ENCODE data around the gene SH2D3A. TPM values are rescaled to one million over a fixed set of nuclear protein-coding genes. Genes with fewer than 3 reads are reported as not detected.
"Not testable (repeated sequence)": the region's sequence is repeated elsewhere in the genome, so short reads cannot be mapped to it uniquely, and the experiment has no call there.

Gene SH2D3A
- total and polyA plus RNA-seq, 4 donors: 0.20 to 1.7 (median 0.89) TPM

- 30% methylated on average over 14 of the region's 16 CpGs for WGBS (ENCODE audit: insufficient coverage)
- Histone ChIP-seq H3K27ac (ENCODE audit: low read depth, low read length) (no peak overlapping the region), H3K36me3 (ENCODE audit: control insufficient read depth, insufficient read depth, low read length) (no peaks in the 10 kb centered on the region), H3K9me3 (ENCODE audit: control insufficient read depth, insufficient read depth, low read length) (no peaks in the 10 kb centered on the region), H3K4me3 (ENCODE audit: low read depth, low read length) (no peak overlapping the region), H3K4me1 (ENCODE audit: control insufficient read depth, insufficient read depth, low read length) (peaks cover 10% of the 10 kb centered on the region), H3K27me3 (ENCODE audit: control insufficient read depth, insufficient read depth, low read length) (peaks cover 26% of the 10 kb centered on the region)
- no peak for DNase-seq (ENCODE audit: low read depth in 4 of 6, low spot score in 6 of 6)
Observed at GRCh38 chr19:6766357-6767080, 716 bp downstream of the SH2D3A start.

DNA sequence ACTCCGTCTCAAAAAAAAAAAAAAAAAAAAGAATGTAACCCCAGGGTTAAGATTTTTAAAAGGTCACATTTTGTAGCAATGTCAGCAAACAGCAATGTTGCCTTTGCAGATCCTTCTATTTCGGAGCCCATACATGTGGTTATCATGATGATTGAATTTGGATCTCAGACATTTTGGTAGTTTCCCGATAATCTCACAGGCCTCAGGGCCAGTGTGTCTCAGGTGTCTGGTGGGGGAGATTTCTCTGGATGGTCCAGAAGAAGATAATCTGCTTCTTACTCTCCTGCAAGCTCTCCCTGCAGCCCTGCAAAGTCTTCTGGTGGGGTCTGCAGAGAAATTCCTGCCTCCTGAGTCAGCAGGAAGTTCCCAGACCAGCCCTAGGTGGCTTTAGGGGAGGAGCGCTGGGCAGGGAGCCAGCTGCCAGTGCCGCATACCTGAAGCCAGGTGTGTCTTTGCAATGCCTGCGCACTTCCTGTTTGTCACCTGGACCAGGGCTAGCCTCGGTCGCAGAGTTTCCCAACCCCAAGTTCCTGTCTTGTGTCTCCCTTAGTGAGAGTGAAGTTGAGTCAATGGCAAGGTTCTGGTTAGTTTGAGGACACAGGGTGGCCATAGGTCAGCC lies 1.4 kb downstream of the SH2D3A start:
- no peak overlapping the region for H3K27ac ChIP-seq (ENCODE audit: low read depth, low read length)
- peaks cover 10% of the 10 kb centered on the region for H3K4me1 ChIP-seq (ENCODE audit: control insufficient read depth, insufficient read depth, low read length)
- no peaks in the 10 kb centered on the region for H3K36me3 ChIP-seq (ENCODE audit: control insufficient read depth, insufficient read depth, low read length)
- WGBS (ENCODE audit: insufficient coverage): 43% methylated on average over 7 of the region's 8 CpGs
- H3K9me3 ChIP-seq (ENCODE audit: control insufficient read depth, insufficient read depth, low read length): no peaks in the 10 kb centered on the region
- H3K27me3 ChIP-seq (ENCODE audit: control insufficient read depth, insufficient read depth, low read length): peaks cover 26% of the 10 kb centered on the region
- H3K4me3 ChIP-seq (ENCODE audit: low read depth, low read length): no peak overlapping the region
- no peak for DNase-seq (ENCODE audit: low read depth in 4 of 6, low spot score in 6 of 6)

DNA sequence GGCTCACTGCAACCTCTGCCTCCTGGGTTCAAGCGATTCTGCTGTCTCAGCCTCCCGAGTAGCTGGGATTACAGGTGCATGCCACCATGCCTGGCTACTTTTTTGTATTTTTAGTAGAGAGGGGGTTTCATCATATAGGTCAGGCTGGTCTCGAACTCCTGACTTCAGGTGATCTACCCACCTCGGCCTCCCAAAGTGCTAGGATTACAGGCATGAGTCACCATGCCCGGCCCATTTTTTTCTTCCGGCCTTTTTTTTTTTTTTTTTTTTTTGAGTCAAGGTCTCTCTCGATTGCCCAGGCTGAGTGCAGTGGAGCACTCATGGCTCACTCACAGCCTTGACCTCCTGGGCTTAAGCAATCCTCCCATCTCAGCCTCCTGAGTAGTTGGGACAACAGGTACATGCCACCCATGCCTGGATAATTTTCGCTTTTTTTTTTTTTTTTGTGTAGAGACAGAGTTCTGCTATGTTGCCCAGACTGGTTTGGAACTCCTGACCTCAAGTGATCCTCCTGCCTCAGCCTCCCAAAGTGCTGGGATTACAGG lies 4.9 kb downstream of the SH2D3A start:
- DNase-seq (ENCODE audit: low read depth in 4 of 6, low spot score in 6 of 6); H3K4me3 ChIP-seq (ENCODE audit: low read depth, low read length); H3K4me1 ChIP-seq (ENCODE audit: control insufficient read depth, insufficient read depth, low read length); H3K36me3 ChIP-seq (ENCODE audit: control insufficient read depth, insufficient read depth, low read length); H3K27ac ChIP-seq (ENCODE audit: low read depth, low read length); H3K9me3 ChIP-seq (ENCODE audit: control insufficient read depth, insufficient read depth, low read length): not testable (repeated sequence)
- 92% methylated on average over 4 of the region's 8 CpGs for WGBS (ENCODE audit: insufficient coverage)
- peaks cover 17% of the 10 kb centered on the region for H3K27me3 ChIP-seq (ENCODE audit: control insufficient read depth, insufficient read depth, low read length)

DNA sequence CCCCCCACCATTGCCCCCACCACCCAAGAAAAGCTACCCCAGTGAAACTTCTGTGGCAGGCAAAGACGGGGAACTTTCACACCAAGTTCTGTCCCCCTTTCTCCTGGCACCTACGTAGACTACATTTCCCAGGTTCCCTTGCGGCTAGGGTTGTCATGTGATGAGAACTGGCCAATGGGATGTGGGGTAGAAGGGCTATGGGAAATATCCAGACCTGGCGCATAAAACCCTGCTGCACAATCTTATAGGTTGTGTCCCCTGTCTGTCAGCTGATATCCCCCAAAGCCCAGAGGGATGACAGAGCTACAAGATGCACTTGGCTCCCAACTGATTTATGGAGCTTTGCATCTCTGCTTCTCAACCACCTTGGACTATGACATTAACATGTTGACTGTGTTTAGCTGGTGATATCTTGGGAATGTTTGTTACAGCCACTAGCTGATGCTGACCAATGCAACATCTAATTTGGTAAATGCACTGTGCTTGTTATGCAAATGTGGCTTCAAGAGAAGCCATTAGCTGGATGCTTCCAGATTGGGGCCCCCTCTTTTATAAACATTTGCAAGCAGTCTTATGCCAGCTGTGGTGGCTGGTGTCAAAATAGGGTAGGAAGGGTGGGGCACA lies 6.1 kb downstream of the SH2D3A start:
- no peak for DNase-seq (ENCODE audit: low read depth in 4 of 6, low spot score in 6 of 6)
- Histone ChIP-seq H3K4me1 (ENCODE audit: control insufficient read depth, insufficient read depth, low read length) (no peaks in the 10 kb centered on the region), H3K27me3 (ENCODE audit: control insufficient read depth, insufficient read depth, low read length) (peaks cover 6% of the 10 kb centered on the region), H3K4me3 (ENCODE audit: low read depth, low read length) (no peak overlapping the region), H3K27ac (ENCODE audit: low read depth, low read length) (no peak overlapping the region), H3K9me3 (ENCODE audit: control insufficient read depth, insufficient read depth, low read length) (no peaks in the 10 kb centered on the region), H3K36me3 (ENCODE audit: control insufficient read depth, insufficient read depth, low read length) (peaks cover 2% of the 10 kb centered on the region)
- 33% methylated on average over 1 of the region's 4 CpGs for WGBS (ENCODE audit: insufficient coverage)

GRCh38 chr19:6760606-6761005 lies 6.6 kb downstream of the SH2D3A start:
- peaks cover under 1% of the 10 kb centered on the region for H3K27me3 ChIP-seq (ENCODE audit: control insufficient read depth, insufficient read depth, low read length)
- H3K36me3 ChIP-seq (ENCODE audit: control insufficient read depth, insufficient read depth, low read length): peaks cover 2% of the 10 kb centered on the region
- DNase-seq (ENCODE audit: low read depth in 4 of 6, low spot score in 6 of 6): no peak
- 95% methylated on average over 12 of the region's 17 CpGs for WGBS (ENCODE audit: insufficient coverage)
- H3K9me3 ChIP-seq (ENCODE audit: control insufficient read depth, insufficient read depth, low read length): no peaks in the 10 kb centered on the region
- H3K4me1 ChIP-seq (ENCODE audit: control insufficient read depth, insufficient read depth, low read length): no peaks in the 10 kb centered on the region
- H3K4me3 ChIP-seq (ENCODE audit: low read depth, low read length): no peak overlapping the region
- no peak overlapping the region for H3K27ac ChIP-seq (ENCODE audit: low read depth, low read length)

GRCh38 chr19:6754653-6755463 lies 12.4 kb downstream of the SH2D3A start:
- no peak overlapping the region for H3K27ac ChIP-seq (ENCODE audit: low read depth, low read length)
- H3K36me3 ChIP-seq (ENCODE audit: control insufficient read depth, insufficient read depth, low read length): peaks cover 23% of the 10 kb centered on the region
- DNase-seq (ENCODE audit: low read depth in 4 of 6, low spot score in 6 of 6): no peak
- no peaks in the 10 kb centered on the region for H3K9me3 ChIP-seq (ENCODE audit: control insufficient read depth, insufficient read depth, low read length)
- H3K4me3 ChIP-seq (ENCODE audit: low read depth, low read length): no peak overlapping the region
- H3K27me3 ChIP-seq (ENCODE audit: control insufficient read depth, insufficient read depth, low read length): peaks cover 10% of the 10 kb centered on the region
- H3K4me1 ChIP-seq (ENCODE audit: control insufficient read depth, insufficient read depth, low read length): peaks cover 14% of the 10 kb centered on the region
- WGBS (ENCODE audit: insufficient coverage): 94% methylated on average over 16 of the region's 23 CpGs

DNA sequence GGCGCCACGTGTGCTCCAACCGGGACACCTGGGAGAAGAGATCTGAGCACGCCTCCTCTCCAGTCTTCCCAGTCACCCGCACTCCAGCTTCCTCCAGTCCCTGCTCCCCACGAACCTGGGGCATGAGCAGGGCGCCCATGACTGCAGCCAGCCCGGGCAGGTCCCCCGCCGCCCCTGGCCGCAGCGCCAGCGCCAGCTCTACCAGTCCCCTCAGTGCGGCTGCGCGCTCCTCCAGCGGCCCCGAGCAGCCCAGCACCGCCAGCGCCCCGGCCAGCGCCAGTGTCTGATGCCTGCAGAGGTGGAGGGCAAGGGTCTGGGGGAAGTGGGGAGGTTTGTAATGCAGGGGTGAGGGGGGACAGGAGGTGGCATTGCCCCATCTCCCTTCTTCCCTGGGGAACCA lies 13.1 kb downstream of the SH2D3A start:
- no peak for DNase-seq (ENCODE audit: low read depth in 4 of 6, low spot score in 6 of 6)
- Histone ChIP-seq H3K9me3 (ENCODE audit: control insufficient read depth, insufficient read depth, low read length) (no peaks in the 10 kb centered on the region), H3K27ac (ENCODE audit: low read depth, low read length) (no peak overlapping the region), H3K4me3 (ENCODE audit: low read depth, low read length) (no peak overlapping the region), H3K27me3 (ENCODE audit: control insufficient read depth, insufficient read depth, low read length) (peaks cover 10% of the 10 kb centered on the region), H3K4me1 (ENCODE audit: control insufficient read depth, insufficient read depth, low read length) (peaks cover 14% of the 10 kb centered on the region), H3K36me3 (ENCODE audit: control insufficient read depth, insufficient read depth, low read length) (peaks cover 29% of the 10 kb centered on the region)
- 88% methylated on average over 14 of the region's 22 CpGs for WGBS (ENCODE audit: insufficient coverage)

DNA sequence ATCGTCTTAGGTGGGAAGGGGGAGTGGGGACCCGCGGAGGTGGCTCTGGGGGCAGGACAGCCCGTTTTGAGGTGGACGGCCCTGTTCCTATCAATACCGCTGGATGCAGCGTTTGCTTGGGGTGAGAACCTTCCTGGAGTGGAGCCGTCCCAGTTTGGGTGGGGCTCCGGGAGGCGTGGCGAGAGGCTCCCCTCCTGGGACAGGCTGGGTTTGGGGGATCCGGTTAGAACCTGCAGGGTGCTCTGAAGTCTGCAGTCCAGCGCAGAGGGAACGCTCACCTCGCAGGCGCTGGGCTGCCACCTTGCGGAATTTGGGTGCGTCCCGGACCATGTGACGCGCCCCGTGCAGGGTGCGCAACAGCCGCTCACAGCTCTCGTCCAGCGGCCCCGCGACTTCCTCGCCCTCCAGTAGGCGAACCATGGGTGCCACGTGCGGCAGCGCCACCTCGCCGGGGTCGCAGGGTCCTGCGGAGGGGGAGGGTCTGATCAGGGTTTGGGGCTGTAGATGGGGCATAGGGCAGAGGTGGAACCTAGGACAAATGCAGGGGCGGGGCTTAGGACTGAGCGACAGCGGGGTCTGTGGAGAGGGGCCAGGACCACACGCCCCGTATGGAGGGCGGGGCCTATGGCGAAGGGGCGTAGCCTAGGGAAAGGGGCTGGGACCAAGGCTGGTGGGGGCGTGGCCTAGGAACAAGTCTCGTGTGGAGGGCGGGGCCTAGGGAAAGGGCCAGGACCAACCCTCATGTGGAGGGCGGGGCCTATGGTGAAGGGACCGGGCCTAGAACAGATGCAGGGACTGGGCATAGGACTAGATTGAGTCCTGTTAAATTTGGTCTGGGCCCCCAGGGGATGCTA lies 13.8 kb downstream of the SH2D3A start:
- Histone ChIP-seq H3K4me3 (ENCODE audit: low read depth, low read length) (peak overlapping the region; percentile 38), H3K4me1 (ENCODE audit: control insufficient read depth, insufficient read depth, low read length) (peaks cover 14% of the 10 kb centered on the region), H3K27ac (ENCODE audit: low read depth, low read length) (no peak overlapping the region), H3K9me3 (ENCODE audit: control insufficient read depth, insufficient read depth, low read length) (no peaks in the 10 kb centered on the region), H3K27me3 (ENCODE audit: control insufficient read depth, insufficient read depth, low read length) (peaks cover 10% of the 10 kb centered on the region), H3K36me3 (ENCODE audit: control insufficient read depth, insufficient read depth, low read length) (peaks cover 31% of the 10 kb centered on the region)
- WGBS (ENCODE audit: insufficient coverage): 2% methylated on average over 50 of the region's 50 CpGs
- peak in 2 of 6 donors; percentile 50 to 69 for DNase-seq (ENCODE audit: low read depth in 4 of 6, low spot score in 6 of 6)

Data from spinal cord (tissue), 10 donors.